HEK293 (cell line): Measurements from ENCODE around the gene WNT9B.

ENCODE experiments used
- AEBP2 ChIP-seq: fragments of 450-650 bp; formaldehyde crosslinking; IDR thresholded peaks from 2 replicates; pipeline ENCODE4 v1.5.1; 2016; ENCODE audit warnings: missing biosample characterization, missing genetic modification characterization, borderline replicate concordance
- CTCF ChIP-seq: fragments of 450-650 bp; formaldehyde crosslinking; IDR thresholded peaks from 2 replicates; pipeline ENCODE4 v1.5.1; 2016; ENCODE audit warnings: missing biosample characterization, missing genetic modification characterization
- YY1 ChIP-seq: fragments of 450-650 bp; formaldehyde crosslinking; IDR thresholded peaks from 2 replicates; pipeline ENCODE4 v1.5.1; 2018; ENCODE audit warnings: missing biosample characterization, missing genetic modification characterization
- ZFP69B ChIP-seq: fragments of 450-650 bp; formaldehyde crosslinking; IDR thresholded peaks from 2 replicates; pipeline ENCODE4 v1.5.1; 2016; ENCODE audit warnings: missing biosample characterization, missing genetic modification characterization
- ZNF10 ChIP-seq: fragments of 450-650 bp; formaldehyde crosslinking; IDR thresholded peaks from 2 replicates; pipeline ENCODE4 v1.5.1; 2017; ENCODE audit warnings: missing biosample characterization, missing genetic modification characterization
- ZNF2 ChIP-seq: fragments of 450-650 bp; formaldehyde crosslinking; IDR thresholded peaks from 2 replicates; pipeline ENCODE4 v1.5.1; 2016; ENCODE audit warnings: missing biosample characterization, missing genetic modification characterization
- ZNF521 ChIP-seq: fragments of 450-650 bp; formaldehyde crosslinking; IDR thresholded peaks from 2 replicates; pipeline ENCODE4 v1.5.1; 2017; ENCODE audit warnings: missing biosample characterization, mild to moderate bottlenecking, missing genetic modification characterization
- TF ChIP-seq, protein P1 (sequence below): fragments of 450-650 bp; formaldehyde crosslinking; IDR thresholded peaks from 2 replicates; pipeline ENCODE4 v1.5.1; 2017; ENCODE audit warnings: missing biosample characterization, mild to moderate bottlenecking, missing genetic modification characterization, moderate library complexity
- TF ChIP-seq, protein P2 (sequence below): fragments of 450-650 bp; formaldehyde crosslinking; IDR thresholded peaks from 2 replicates; pipeline ENCODE4 v1.5.1; 2016; ENCODE audit warnings: missing biosample characterization, missing genetic modification characterization
- TF ChIP-seq, protein P3 (sequence below): fragments of 450-650 bp; formaldehyde crosslinking; IDR thresholded peaks from 2 replicates; pipeline ENCODE4 v1.5.1; 2016; ENCODE audit warnings: missing biosample characterization, missing genetic modification characterization

DNA sequence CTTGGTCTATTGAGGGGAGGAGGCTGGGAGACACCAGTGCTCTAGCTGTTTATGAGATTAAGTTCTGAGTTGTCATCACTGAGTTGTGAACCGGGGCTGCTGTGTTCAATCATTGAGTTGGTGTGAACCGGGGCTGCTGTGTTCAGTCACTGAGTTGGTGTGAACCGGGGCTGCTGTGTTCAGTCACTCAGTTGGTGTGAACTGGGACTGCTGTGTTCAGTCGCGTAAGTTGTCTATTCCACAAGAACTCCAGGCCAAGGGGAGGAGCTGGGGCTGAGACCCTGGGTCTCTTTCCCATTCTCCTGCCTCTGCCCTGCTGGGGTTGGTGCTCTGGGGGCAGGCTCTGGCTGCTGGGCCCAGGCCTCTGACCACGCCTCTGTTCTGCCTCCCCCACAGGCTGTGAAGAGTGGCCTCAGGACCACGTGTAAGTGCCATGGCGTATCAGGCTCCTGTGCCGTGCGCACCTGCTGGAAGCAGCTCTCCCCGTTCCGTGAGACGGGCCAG, 24.5 kb downstream of the WNT9B start:
- TF ChIP-seq, protein P1, sequence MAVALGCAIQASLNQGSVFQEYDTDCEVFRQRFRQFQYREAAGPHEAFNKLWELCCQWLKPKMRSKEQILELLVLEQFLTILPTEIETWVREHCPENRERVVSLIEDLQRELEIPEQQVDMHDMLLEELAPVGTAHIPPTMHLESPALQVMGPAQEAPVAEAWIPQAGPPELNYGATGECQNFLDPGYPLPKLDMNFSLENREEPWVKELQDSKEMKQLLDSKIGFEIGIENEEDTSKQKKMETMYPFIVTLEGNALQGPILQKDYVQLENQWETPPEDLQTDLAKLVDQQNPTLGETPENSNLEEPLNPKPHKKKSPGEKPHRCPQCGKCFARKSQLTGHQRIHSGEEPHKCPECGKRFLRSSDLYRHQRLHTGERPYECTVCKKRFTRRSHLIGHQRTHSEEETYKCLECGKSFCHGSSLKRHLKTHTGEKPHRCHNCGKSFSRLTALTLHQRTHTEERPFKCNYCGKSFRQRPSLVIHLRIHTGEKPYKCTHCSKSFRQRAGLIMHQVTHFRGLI (tag by site-specific recombination), result no peak
- TF ChIP-seq CTCF, result no peak
- TF ChIP-seq, protein P2, sequence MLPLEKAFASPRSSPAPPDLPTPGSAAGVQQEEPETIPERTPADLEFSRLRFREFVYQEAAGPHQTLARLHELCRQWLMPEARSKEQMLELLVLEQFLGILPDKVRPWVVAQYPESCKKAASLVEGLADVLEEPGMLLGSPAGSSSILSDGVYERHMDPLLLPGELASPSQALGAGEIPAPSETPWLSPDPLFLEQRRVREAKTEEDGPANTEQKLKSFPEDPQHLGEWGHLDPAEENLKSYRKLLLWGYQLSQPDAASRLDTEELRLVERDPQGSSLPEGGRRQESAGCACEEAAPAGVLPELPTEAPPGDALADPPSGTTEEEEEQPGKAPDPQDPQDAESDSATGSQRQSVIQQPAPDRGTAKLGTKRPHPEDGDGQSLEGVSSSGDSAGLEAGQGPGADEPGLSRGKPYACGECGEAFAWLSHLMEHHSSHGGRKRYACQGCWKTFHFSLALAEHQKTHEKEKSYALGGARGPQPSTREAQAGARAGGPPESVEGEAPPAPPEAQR, result no peak
- TF ChIP-seq ZNF10 (tag by site-specific recombination), result no peak
- no peak for TF ChIP-seq ZNF2 (tag by site-specific recombination)
- no peak for TF ChIP-seq ZFP69B (tag by site-specific recombination)
- TF ChIP-seq AEBP2 (tag by site-specific recombination), result no peak
- no peak for TF ChIP-seq YY1
- TF ChIP-seq ZNF521 (tag by site-specific recombination), result no peak
- TF ChIP-seq, protein P3, sequence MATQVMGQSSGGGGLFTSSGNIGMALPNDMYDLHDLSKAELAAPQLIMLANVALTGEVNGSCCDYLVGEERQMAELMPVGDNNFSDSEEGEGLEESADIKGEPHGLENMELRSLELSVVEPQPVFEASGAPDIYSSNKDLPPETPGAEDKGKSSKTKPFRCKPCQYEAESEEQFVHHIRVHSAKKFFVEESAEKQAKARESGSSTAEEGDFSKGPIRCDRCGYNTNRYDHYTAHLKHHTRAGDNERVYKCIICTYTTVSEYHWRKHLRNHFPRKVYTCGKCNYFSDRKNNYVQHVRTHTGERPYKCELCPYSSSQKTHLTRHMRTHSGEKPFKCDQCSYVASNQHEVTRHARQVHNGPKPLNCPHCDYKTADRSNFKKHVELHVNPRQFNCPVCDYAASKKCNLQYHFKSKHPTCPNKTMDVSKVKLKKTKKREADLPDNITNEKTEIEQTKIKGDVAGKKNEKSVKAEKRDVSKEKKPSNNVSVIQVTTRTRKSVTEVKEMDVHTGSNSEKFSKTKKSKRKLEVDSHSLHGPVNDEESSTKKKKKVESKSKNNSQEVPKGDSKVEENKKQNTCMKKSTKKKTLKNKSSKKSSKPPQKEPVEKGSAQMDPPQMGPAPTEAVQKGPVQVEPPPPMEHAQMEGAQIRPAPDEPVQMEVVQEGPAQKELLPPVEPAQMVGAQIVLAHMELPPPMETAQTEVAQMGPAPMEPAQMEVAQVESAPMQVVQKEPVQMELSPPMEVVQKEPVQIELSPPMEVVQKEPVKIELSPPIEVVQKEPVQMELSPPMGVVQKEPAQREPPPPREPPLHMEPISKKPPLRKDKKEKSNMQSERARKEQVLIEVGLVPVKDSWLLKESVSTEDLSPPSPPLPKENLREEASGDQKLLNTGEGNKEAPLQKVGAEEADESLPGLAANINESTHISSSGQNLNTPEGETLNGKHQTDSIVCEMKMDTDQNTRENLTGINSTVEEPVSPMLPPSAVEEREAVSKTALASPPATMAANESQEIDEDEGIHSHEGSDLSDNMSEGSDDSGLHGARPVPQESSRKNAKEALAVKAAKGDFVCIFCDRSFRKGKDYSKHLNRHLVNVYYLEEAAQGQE (tag by site-specific recombination), result no peak
